ENCODE measurements around the gene ZNF254. TPM values are rescaled to one million over a fixed set of nuclear protein-coding genes. Genes with fewer than 3 reads are reported as not detected.

ZNF254 gene
- polyA plus RNA-seq, 2 of the 4 experiments (the other 2 are of a cell fraction): 7.8 to 12.1 TPM

- peaks cover 24% of the 10 kb centered on the region for H3K9me3 ChIP-seq
- H3K4me2 ChIP-seq: no peak overlapping the region
- no peaks in the 10 kb centered on the region for H3K4me1 ChIP-seq
- ChIA-PET CTCF (no interaction called here), POLR2A (no interaction called here)
- FAIRE-seq: no peak
- H3K4me3 ChIP-seq: no peak overlapping the region
- TF ChIP-seq TFCP2L1 (CRISPR knock-in tag; IDR thresholded peaks at IDR 0.05) (no peak), JUNB (IDR thresholded peaks at IDR 0.05) (no peak), ATOH8 (CRISPR knock-in tag; IDR thresholded peaks at IDR 0.05; ENCODE audit: low read depth) (no peak), E2F6 (IDR thresholded peaks at IDR 0.05; ENCODE audit: borderline replicate concordance, low read depth) (no peak), NR3C1 (IDR thresholded peaks at IDR 0.05) (no peak)
- no peak overlapping the region for H3K27ac ChIP-seq
- no peak for DNase-seq (ENCODE audit: low read depth in 1 of 2, low spot score in 1 of 2)
- ATAC-seq: no peak
- WGBS (ENCODE audit: missing lambda C conversion rate): 41% methylated on average over 17 of the region's 17 CpGs
These were observed 91.2 kb downstream of the ZNF254 start for GRCh38 chr19:24178207-24178606.

Other genes starting within 250 kb of the ZNF254 start
- gene ZNF726, start 172.3 kb upstream of the ZNF254 start, polyA plus RNA-seq (2011; rRNA removed): 1.6 and 2.1 TPM in 2 replicates
- gene ZNF726, start 172.3 kb upstream of the ZNF254 start, polyA plus RNA-seq (2017; fragmentation: RNase III; extraction: RNeasy Plus Mini Kit Qiagen cat#74134 plus additional on column Dnase treatment): 0.95 to 1.3 TPM (median 1.3 TPM) in 3 replicates